ENCODE results near the gene ARAP1. TPM values are rescaled to one million over a fixed set of nuclear protein-coding genes. Genes with fewer than 3 reads are reported as not detected.

Gene ARAP1
- total and polyA plus RNA-seq, 2 of the 8 experiments (the other 6 are each of a cell fraction or from before 2014, with no cell fraction given), result 25.7 to 61.6 TPM

DNA sequence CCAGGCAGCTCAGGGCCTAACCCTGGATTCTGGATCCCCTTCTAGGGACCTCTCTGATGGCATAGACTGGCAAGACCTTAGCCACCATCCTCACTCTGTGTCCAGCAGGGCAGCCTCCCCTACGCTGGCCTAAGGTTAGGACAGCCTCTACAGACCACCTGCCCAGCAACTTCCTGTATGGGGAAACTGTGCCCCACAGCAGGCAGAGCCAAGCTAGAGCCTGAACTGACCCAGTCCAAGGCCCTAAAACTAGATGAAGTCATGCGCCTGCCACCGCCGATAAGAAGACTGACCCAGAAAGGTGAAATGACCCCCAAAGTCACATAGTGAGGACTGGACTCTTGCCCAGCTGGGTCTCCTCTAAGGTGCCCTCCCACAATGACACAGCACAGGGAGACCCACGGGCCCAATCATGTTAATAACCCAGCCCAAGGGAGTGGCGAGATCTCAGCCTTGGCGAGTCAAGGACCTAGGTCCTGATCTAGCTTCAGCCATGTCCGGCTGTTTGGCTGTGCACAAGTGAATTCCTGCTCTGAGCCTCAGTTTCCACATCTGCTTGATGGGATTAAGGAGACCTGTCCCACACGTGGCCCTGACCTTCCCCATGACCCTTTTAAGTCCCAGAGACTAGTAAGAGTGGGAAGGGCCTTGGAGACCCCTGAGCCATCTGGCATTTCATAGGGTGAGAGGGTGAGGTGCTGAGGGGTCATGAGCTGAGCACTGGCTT, 24.1 kb upstream of the ARAP1 start:
- Histone ChIP-seq H3K9ac (replicated peaks in 1 of 4; ENCODE audit: extremely low read depth in 1 of 4, low read depth in 3 of 4, low read length in 3 of 4) (no peak overlapping the region), H3K27ac (ENCODE audit: low read depth, low read length) (no peak overlapping the region), H3K23me2 (ENCODE audit: low read depth, low read length) (peaks cover 3% of the 10 kb centered on the region; the same call in 1 of the 2 replicates), H3K79me1 (ENCODE audit: low read depth, low read length) (peaks cover 7% of the 10 kb centered on the region), H2AFZ (ENCODE audit: low read length) (no peak overlapping the region), H3K9me3 (ENCODE audit: insufficient read depth in 2 of 2, low read depth in 1 of 2, low read length in 1 of 2) (no peaks in the 10 kb centered on the region), H2AK5ac (ENCODE audit: low read depth, low read length) (no peak overlapping the region), H3K14ac (ENCODE audit: insufficient read length) (no peak overlapping the region), H4K5ac (ENCODE audit: insufficient read length, low read depth, low read length) (no peak overlapping the region), H3K56ac (replicated peaks; ENCODE audit: insufficient read length, low read depth, low read length) (no peak overlapping the region), H3K79me2 (ENCODE audit: control insufficient read depth in 1 of 2, insufficient read depth in 2 of 2, low read length in 2 of 2) (no peaks in the 10 kb centered on the region), H4K20me1 (replicated peaks in 1 of 2; ENCODE audit: control insufficient read depth in 1 of 2, insufficient read depth in 2 of 2, low read length in 2 of 2) (peaks cover 1 to 3% of the 10 kb centered on the region in 2 experiments), H4K91ac (replicated peaks; ENCODE audit: insufficient read length, low read length) (no peak overlapping the region), H2BK12ac (ENCODE audit: low read depth, low read length) (no peak overlapping the region), H3K23ac (ENCODE audit: insufficient read length) (no peak overlapping the region), H3K4me2 (ENCODE audit: insufficient read depth in 1 of 2, low read depth in 2 of 2, low read length in 2 of 2) (no peak overlapping the region), H2BK15ac (ENCODE audit: low read length) (no peak overlapping the region), H3K27me3 (replicated peaks in 1 of 4; ENCODE audit: control insufficient read depth in 3 of 4, extremely low read depth in 1 of 4, insufficient read depth in 3 of 4, low read length in 3 of 4) (peaks cover 0 to 8% (median 4%) of the 10 kb centered on the region in 4 experiments; a peak in 3 of 7 replicates), H3K4me1 (replicated peaks in 1 of 4; ENCODE audit: control insufficient read depth in 3 of 4, insufficient read depth in 4 of 4, low read length in 3 of 4) (peaks cover 0 to 10% (median 5%) of the 10 kb centered on the region in 4 experiments; a peak in 6 of 7 replicates), H3K4me3 (ENCODE audit: extremely low read depth in 1 of 4, insufficient read depth in 2 of 4, low read depth in 3 of 4, low read length in 4 of 4) (no peak overlapping the region), H3K18ac (ENCODE audit: extremely low read depth, low read length) (no peak overlapping the region), H3K36me3 (ENCODE audit: control insufficient read depth in 2 of 4, insufficient read depth in 4 of 4, low read length in 3 of 4) (no peaks in the 10 kb centered on the region), H2BK120ac (replicated peaks; ENCODE audit: low read depth, low read length) (no peak overlapping the region), H3K4ac (replicated peaks; ENCODE audit: insufficient read length, low read depth, low read length) (no peak overlapping the region), H2BK20ac (ENCODE audit: low read length) (no peak overlapping the region), H4K8ac (ENCODE audit: extremely low read depth, insufficient read depth, low read length) (no peak overlapping the region), H2BK5ac (ENCODE audit: low read depth, low read length) (no peak overlapping the region)
- POLR2A ChIA-PET (ENCODE audit: partially characterized antibody), result interaction anchor here (1.0 to 3.0 kb wide), 5 partner anchors 8 to 22 kb away, joined by 4 to 10 read pairs (median 4); no protein-coding TSS in a partner anchor
- CTCF ChIA-PET (ENCODE audit: partially characterized antibody), result interaction anchor here (0.6 to 5.9 kb wide), 15 partner anchors 8 to 524 kb away, joined by 3 to 50 read pairs (median 4); partner anchors contain the start of gene STARD10
- DNase-seq (ENCODE audit: low read depth in 1 of 2, low spot score in 2 of 2), result no peak
- no peak for FAIRE-seq
- 87% methylated on average over 9 of the region's 9 CpGs; no CpG with 5 or more reads in 1 of the 2 experiments for WGBS, 2 experiments (ENCODE audit: extremely low coverage in 1 of 2, insufficient coverage in 1 of 2, insufficient read length in 1 of 2, insufficient replicate concordance in 2 of 2, low coverage in 1 of 2, low lambda C conversion rate in 2 of 2, missing lambda C conversion rate in 1 of 2)
- TF ChIP-seq ATF3 (IDR thresholded peaks at IDR 0.05; ENCODE audit: insufficient read depth, low read depth, low read length) (no peak), MAFK (IDR thresholded peaks at IDR 0.05; ENCODE audit: low read depth, low read length) (no peak), SP2 (IDR thresholded peaks at IDR 0.05; ENCODE audit: low read length) (no peak), SIRT6 (IDR thresholded peaks at IDR 0.05; ENCODE audit: low read length) (no peak), TAF7 (optimal IDR thresholded peaks at IDR 0.05; ENCODE audit: borderline replicate concordance, low read depth, low read length) (no peak), RNF2 (IDR thresholded peaks at IDR 0.05; ENCODE audit: borderline replicate concordance, low read depth, low read length, missing control alignments, poor library complexity, severe bottlenecking) (no peak), RBBP5 (IDR thresholded peaks at IDR 0.05; ENCODE audit: borderline replicate concordance, low read depth, low read length) (no peak)
- TF ChIP-seq, protein P1, sequence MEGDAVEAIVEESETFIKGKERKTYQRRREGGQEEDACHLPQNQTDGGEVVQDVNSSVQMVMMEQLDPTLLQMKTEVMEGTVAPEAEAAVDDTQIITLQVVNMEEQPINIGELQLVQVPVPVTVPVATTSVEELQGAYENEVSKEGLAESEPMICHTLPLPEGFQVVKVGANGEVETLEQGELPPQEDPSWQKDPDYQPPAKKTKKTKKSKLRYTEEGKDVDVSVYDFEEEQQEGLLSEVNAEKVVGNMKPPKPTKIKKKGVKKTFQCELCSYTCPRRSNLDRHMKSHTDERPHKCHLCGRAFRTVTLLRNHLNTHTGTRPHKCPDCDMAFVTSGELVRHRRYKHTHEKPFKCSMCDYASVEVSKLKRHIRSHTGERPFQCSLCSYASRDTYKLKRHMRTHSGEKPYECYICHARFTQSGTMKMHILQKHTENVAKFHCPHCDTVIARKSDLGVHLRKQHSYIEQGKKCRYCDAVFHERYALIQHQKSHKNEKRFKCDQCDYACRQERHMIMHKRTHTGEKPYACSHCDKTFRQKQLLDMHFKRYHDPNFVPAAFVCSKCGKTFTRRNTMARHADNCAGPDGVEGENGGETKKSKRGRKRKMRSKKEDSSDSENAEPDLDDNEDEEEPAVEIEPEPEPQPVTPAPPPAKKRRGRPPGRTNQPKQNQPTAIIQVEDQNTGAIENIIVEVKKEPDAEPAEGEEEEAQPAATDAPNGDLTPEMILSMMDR (IDR thresholded peaks at IDR 0.05; ENCODE audit: control extremely low read depth in 1 of 3, insufficient read depth in 1 of 3, low read depth in 1 of 3, low read length in 3 of 3), result no peak

Measured in H1 (cell line).